Measurements from ENCODE around the gene VAMP2.
A peak's percentile ranks its signal among the peaks of the same experiment; 100 is the strongest.

Gene VAMP2

DNA sequence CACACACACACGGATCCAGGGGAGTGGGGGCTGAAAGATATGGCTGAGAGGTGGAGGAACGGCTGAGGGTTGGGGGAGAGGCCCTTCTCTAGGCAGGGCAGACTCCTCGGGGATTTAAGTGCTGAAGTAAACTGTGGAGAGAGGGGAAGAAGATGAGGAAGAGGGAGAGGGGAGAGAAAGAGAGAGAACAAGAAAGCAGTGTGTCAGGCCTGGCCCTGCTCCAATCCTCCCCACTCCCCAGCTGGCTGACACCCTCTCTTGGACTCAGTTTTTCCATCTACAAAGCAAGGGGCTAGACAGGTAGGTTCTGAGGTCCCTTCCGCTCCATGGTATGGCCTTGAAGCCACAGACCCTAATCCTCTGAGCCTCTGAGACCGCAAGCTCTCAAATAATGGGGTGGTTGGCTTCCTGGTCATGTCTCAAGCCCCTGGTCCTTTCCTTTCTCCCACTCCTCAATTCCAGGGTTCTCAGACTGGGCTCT lies 2.0 kb downstream of the VAMP2 start:
- TF ChIP-seq, protein P1, sequence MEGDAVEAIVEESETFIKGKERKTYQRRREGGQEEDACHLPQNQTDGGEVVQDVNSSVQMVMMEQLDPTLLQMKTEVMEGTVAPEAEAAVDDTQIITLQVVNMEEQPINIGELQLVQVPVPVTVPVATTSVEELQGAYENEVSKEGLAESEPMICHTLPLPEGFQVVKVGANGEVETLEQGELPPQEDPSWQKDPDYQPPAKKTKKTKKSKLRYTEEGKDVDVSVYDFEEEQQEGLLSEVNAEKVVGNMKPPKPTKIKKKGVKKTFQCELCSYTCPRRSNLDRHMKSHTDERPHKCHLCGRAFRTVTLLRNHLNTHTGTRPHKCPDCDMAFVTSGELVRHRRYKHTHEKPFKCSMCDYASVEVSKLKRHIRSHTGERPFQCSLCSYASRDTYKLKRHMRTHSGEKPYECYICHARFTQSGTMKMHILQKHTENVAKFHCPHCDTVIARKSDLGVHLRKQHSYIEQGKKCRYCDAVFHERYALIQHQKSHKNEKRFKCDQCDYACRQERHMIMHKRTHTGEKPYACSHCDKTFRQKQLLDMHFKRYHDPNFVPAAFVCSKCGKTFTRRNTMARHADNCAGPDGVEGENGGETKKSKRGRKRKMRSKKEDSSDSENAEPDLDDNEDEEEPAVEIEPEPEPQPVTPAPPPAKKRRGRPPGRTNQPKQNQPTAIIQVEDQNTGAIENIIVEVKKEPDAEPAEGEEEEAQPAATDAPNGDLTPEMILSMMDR (IDR thresholded peaks at IDR 0.05), result no peak
- Mint-ChIP-seq H3K4me3 (peak overlapping the region; percentile 82), H3K36me3 (ENCODE audit: low read depth) (peaks cover 11% of the 10 kb centered on the region), H3K27ac (no peak overlapping the region), H3K9me3 (no peaks in the 10 kb centered on the region), H3K4me1 (peaks cover 46% of the 10 kb centered on the region), H3K27me3 (ENCODE audit: low read depth, poor library complexity) (peaks cover 5% of the 10 kb centered on the region)
- DNase-seq, result no peak

DNA sequence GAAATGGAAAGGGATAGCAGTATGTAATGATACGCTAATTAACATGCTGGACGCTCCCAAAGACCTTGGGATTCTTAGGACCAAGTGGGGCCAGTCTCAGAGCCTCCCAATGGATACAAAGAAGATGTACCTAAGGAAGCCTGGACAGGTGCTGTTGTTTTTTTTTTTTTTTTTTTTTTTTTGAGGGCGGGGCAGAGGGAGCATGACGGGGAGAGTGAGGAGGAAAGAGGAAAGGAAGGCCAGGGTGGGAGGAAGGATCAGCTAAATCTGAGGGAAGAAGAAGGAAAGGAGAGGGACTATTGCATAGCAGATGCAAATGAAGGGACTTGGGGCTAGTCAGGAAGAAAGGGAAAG lies 2.5 kb downstream of the VAMP2 start:
- H3K36me3 Mint-ChIP-seq (ENCODE audit: low read depth), result peaks cover 11% of the 10 kb centered on the region
- peak overlapping the region; percentile 95 for H3K27ac Mint-ChIP-seq
- H3K4me3 Mint-ChIP-seq, result peak overlapping the region; percentile 62
- H3K9me3 Mint-ChIP-seq, result no peaks in the 10 kb centered on the region
- no peak for DNase-seq
- peaks cover 5% of the 10 kb centered on the region for H3K27me3 Mint-ChIP-seq (ENCODE audit: low read depth, poor library complexity)
- TF ChIP-seq, protein P1 (IDR thresholded peaks at IDR 0.05), result no peak
- H3K4me1 Mint-ChIP-seq, result peaks cover 45% of the 10 kb centered on the region

DNA sequence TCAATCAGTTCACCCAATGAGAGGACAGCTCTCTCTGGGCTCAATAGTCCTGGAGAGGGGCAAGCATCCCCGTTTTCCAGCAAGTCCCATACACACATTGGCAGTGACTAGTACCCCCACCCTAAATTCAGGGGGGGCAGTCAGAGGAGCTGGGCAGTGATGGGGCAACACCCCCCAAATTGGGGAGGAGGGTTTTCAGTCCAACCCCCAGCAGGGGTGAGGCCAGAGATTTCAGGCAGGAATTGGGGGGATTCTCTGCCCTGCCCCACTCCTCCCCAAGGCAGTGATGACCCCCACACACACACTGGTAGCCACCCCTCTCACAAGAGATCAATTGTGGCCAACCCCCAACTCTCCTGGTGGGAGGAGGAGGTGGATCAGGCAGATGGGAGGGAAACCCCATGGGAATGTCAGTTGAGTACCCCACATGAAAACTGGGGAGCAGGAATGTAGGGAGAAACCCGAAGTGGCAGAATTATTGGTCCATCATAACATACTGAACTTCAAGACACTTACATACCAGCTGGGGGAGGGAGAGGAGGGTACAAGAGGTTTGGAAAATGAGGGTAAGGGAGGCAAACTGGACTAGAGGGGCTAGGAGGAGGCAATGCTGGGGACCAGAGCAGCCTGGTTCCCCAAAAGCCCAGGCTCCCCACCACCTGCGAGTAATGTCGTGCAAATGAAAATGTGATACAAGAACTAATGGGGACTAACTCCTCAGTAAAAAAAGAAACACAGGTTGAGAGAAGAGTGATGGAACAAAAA lies 3.1 kb downstream of the VAMP2 start:
- Mint-ChIP-seq H3K4me1 (peaks cover 39% of the 10 kb centered on the region), H3K9me3 (no peaks in the 10 kb centered on the region), H3K4me3 (peak overlapping the region; percentile 62), H3K36me3 (ENCODE audit: low read depth) (peaks cover 11% of the 10 kb centered on the region), H3K27me3 (ENCODE audit: low read depth, poor library complexity) (peaks cover 2% of the 10 kb centered on the region), H3K27ac (peak overlapping the region; percentile 95)
- no peak for DNase-seq
- TF ChIP-seq, protein P1 (IDR thresholded peaks at IDR 0.05), result no peak

DNA sequence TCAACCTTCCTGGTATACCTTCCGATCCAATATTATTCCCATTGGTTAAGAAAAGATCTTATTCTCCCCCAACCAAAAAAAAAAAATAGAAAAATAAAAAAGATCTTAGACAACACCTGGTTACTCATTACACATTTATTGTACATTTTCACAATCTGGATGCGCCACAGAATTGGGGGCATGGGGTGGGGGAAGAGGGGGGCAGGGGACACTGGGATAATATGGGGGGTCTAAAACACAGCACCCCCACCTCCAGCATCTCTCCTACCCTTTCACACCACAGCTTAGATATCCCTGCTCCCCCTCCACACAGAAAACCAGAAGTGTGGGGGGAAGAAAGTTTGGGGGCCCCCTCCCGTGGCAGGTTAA lies 3.7 kb downstream of the VAMP2 start:
- Mint-ChIP-seq H3K4me3 (no peak overlapping the region), H3K27me3 (ENCODE audit: low read depth, poor library complexity) (peaks cover 2% of the 10 kb centered on the region), H3K36me3 (ENCODE audit: low read depth) (peaks cover 11% of the 10 kb centered on the region), H3K4me1 (peaks cover 33% of the 10 kb centered on the region), H3K27ac (no peak overlapping the region), H3K9me3 (no peaks in the 10 kb centered on the region)
- no peak for DNase-seq
- TF ChIP-seq, protein P1 (IDR thresholded peaks at IDR 0.05), result no peak

DNA sequence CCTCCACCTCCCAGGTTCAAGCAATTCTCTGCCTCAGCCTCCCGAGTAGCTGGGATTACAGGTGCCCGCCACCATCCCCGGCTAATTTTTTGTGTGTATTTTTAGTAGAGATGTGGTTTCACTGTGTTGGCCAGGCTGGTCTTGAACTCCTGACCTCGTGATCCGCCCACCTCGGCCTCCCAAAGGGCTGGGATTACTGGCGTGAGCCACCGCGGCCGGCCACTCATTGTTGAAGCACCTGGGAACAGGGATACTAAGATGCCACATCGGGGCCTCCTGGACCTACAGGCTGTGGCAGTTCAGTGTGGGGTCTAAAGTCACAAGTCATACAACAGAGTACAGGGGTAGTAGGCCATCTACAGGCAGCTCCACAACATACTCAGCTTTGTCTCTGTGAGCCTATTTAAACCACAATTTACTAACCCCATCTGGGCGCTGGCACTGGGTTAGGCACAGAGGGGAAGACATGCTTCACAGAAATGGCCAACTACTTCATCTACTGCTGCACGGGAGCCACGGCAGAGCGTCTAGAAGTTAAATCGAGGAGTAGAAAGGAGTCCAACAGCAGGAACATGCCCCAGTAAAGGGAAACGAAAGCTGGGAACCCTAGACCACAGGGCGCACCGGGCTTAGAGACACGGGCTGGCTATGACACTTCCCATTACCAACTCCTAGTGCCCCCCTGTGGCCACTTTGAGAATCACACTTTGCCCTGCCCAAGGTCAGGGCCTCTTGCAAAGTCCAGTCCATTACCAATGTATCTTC lies 4.3 kb downstream of the VAMP2 start:
- no peaks in the 10 kb centered on the region for H3K9me3 Mint-ChIP-seq
- peaks cover 11% of the 10 kb centered on the region for H3K36me3 Mint-ChIP-seq (ENCODE audit: low read depth)
- peaks cover 2% of the 10 kb centered on the region for H3K27me3 Mint-ChIP-seq (ENCODE audit: low read depth, poor library complexity)
- H3K4me1 Mint-ChIP-seq, result peaks cover 27% of the 10 kb centered on the region
- DNase-seq, result peak; percentile 95
- no peak overlapping the region for H3K27ac Mint-ChIP-seq
- H3K4me3 Mint-ChIP-seq, result no peak overlapping the region
- TF ChIP-seq, protein P1 (IDR thresholded peaks at IDR 0.05), result peak; percentile 90
